Thyroid gland (tissue), 4 donors: ENCODE measurements around the gene UGT1A6.

Experiments used
- POLR2A ChIP-seq, 2 donors: fragments of 450-650 bp; IDR thresholded peaks; one replicate each; pipeline ENCODE4 v1.6.1; 2017; ENCODE audit warnings: antibody characterized with exemption in 2 of 2, mild to moderate bottlenecking in 2 of 2, moderate library complexity in 1 of 2
- TF ChIP-seq, protein P1 (sequence below), 6 experiments: fragments of 200-600 bp in 3 of 6; fragments of 450-650 bp in 3 of 6; sonication (generic) in 3 of 6; IDR thresholded peaks; one replicate each; pipeline ENCODE4 v1.5.1; 2016 to 2019; ENCODE audit warnings: antibody characterized with exemption in 6 of 6, mild to moderate bottlenecking in 2 of 6, inconsistent platforms in 1 of 6, moderate library complexity in 1 of 6

DNA sequence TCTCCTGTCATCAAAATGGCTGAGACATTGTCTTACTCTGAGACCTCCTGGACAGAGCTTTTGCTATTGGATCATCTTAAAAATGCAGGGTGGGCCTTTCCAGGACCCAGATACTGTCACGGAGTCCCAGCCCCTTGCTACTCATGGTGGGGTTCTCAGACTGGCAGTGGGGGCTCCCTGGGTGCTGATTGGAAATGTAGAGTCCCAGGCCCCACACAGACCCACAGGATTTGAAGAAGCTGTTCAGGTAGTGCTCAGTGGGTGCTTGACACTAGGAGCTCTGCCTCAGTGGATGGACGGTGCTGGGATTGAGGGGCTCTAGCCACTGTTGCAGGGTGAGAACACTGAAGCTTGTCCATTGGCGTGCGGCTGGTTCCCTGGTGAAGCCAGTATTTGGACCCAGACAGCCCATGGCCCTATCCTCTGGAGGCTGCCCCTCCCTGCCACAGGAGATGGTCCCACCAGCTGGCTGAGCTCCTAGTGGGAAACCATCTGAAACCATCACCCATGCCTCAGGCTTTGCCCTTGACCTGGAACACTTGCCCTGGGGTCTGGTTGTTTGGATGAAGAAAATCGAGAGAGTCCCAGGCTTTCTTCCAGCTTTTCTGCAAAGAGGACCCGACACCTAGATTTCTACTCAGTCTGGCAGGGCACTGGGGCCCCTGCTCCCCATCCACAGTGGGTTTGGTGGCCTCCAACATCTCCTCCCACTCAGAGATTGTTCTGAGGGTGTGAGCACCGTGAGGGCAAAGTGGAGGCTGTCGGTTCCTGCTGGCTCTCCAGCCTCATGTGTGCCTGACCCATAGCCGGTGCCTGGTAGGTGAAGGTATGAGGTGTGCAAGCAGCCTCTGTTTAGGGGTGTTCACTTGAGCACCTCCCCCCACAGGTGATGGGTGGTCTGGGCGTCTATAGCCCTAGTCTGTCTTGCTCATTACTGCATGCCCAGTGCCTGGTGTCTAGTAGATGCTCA lies 115.6 kb downstream of the UGT1A6 start:
- TF ChIP-seq, protein P1, sequence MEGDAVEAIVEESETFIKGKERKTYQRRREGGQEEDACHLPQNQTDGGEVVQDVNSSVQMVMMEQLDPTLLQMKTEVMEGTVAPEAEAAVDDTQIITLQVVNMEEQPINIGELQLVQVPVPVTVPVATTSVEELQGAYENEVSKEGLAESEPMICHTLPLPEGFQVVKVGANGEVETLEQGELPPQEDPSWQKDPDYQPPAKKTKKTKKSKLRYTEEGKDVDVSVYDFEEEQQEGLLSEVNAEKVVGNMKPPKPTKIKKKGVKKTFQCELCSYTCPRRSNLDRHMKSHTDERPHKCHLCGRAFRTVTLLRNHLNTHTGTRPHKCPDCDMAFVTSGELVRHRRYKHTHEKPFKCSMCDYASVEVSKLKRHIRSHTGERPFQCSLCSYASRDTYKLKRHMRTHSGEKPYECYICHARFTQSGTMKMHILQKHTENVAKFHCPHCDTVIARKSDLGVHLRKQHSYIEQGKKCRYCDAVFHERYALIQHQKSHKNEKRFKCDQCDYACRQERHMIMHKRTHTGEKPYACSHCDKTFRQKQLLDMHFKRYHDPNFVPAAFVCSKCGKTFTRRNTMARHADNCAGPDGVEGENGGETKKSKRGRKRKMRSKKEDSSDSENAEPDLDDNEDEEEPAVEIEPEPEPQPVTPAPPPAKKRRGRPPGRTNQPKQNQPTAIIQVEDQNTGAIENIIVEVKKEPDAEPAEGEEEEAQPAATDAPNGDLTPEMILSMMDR (IDR thresholded peaks at IDR 0.05): no peak
- no peak for TF ChIP-seq POLR2A (IDR thresholded peaks at IDR 0.05)
